Measurements from ENCODE around the gene STK32B.
"Not testable (repeated sequence)": the region's sequence is repeated elsewhere in the genome, so short reads cannot be mapped to it uniquely, and the experiment has no call there.

Gene STK32B

DNA sequence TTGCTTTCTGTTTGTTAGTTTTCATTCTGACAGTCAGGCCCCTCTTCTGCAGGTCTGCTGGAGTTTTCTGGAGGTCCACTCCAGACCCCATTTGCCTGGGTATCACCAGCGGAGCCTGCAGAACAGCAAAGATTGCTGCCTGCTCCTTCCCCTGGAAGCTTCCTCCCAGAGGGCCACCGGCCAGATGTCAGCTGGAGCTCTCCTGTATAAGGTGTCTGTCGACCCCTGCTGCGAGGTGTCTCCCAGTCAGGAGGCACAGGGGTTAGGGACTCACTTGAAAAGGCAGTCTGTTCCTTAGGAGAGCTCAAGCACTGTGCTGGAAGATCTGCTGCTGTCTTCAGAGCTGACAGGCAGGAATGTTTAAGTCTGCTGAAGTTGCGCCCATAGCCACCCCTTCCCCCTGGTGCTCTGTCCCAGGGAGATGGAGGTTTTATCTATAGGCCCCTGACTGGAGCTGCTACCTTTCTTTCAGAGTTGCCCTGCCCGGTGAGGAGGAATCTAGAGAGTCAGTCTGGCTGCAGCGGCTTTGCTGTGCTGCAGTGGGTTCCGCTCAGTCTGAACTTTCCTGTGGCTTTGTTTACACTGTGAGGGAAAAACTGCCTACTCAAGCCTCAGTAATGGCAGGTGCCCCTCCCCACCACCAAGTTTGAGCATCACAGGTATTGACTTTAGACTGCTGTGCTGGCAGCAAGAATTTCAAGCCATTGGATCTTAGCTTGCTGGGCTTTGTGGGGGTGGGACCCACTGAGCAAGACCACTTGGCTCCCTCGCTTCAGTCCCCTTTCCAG is 246.9 kb downstream of the STK32B start:
- H3K36me3 ChIP-seq (ENCODE audit: control insufficient read depth in 1 of 2, insufficient read depth in 2 of 2, low read length in 2 of 2); H3K27me3 ChIP-seq (ENCODE audit: control insufficient read depth in 1 of 2, insufficient read depth in 2 of 2, low read length in 2 of 2); H3K4me3 ChIP-seq (ENCODE audit: low read depth in 1 of 2, low read length in 2 of 2); H3K27ac ChIP-seq (ENCODE audit: low read depth, low read length); H3K9ac ChIP-seq (ENCODE audit: low read depth in 1 of 2, low read length in 2 of 2); H3K9me3 ChIP-seq (ENCODE audit: control insufficient read depth in 1 of 2, low read length in 2 of 2); H3K4me1 ChIP-seq (ENCODE audit: control insufficient read depth in 1 of 2, insufficient read depth in 2 of 2, low read length in 2 of 2): not testable (repeated sequence)

DNA sequence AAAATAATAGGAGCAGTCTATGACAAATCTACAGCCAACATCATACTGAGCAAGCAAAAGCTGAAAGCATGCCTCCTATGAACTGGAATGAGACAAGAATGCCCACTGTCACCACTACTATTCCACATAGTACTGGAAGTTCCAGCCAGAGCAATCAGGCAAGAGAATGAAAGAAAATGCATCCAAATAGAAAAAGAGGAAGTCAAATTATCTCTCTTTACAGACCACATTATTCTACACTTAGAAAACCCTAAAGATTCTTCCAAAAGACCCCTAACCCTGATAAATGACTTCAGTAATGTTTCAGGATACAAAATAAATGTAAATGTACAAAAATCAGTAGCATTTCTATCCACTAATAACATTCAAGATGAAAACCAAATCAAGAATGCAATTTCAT is 249.0 kb downstream of the STK32B start:
- no peak overlapping the region for H3K27ac ChIP-seq (ENCODE audit: low read depth, low read length)
- H3K4me1 ChIP-seq (ENCODE audit: control insufficient read depth in 1 of 2, insufficient read depth in 2 of 2, low read length in 2 of 2) = no peaks in the 10 kb centered on the region
- no peaks in the 10 kb centered on the region for H3K27me3 ChIP-seq (ENCODE audit: control insufficient read depth in 1 of 2, insufficient read depth in 2 of 2, low read length in 2 of 2)
- no peaks in the 10 kb centered on the region for H3K36me3 ChIP-seq (ENCODE audit: control insufficient read depth in 1 of 2, insufficient read depth in 2 of 2, low read length in 2 of 2)
- no peaks in the 10 kb centered on the region for H3K9me3 ChIP-seq (ENCODE audit: control insufficient read depth in 1 of 2, low read length in 2 of 2)
- no peak overlapping the region for H3K4me3 ChIP-seq (ENCODE audit: low read depth in 1 of 2, low read length in 2 of 2)
- H3K9ac ChIP-seq (ENCODE audit: low read depth in 1 of 2, low read length in 2 of 2) = no peak overlapping the region

DNA sequence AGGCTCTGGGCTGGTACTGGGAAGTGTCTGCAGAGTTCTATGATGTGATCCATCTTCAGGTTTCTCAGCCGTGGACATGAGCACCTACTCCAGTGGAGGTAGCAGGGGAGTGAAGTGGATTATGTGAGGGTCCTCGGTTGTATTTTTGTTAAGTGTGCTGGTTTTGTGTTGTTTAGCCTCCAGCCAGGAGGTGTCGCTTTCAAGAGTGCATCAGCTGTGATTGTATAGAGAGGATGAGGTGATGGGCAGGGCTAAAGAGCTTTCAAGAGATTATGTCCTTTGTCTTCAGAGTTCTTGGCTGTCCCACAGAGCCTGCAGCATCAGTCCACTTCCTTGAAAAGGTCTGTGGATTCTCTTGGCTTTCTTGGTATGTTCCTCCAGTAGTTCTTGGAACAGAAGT is 256.6 kb downstream of the STK32B start:
- Histone ChIP-seq H3K27me3 (ENCODE audit: control insufficient read depth in 1 of 2, insufficient read depth in 2 of 2, low read length in 2 of 2) (no peaks in the 10 kb centered on the region), H3K4me1 (ENCODE audit: control insufficient read depth in 1 of 2, insufficient read depth in 2 of 2, low read length in 2 of 2) (no peaks in the 10 kb centered on the region), H3K27ac (ENCODE audit: low read depth, low read length) (no peak overlapping the region)

DNA sequence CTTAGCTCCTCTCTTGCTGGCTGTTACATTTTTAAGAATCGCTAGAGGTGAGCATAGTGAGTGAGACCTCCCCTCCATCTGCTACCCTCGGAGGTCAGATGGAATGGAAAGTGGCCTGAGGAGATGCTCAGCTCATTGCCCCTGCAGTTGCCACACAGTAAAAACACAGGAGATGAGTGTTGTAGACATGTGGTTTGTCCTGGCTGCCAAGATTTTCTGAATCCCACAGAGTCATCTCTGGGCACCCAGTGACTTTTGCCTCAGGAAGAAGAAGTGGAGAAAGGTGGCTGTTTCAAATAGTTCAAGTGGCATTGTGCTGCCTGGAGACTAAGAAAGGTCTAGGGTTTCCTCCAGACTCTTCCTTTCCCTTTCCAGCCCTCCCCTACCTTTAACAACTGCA is 271.0 kb downstream of the STK32B start:
- H3K36me3 ChIP-seq (ENCODE audit: control insufficient read depth in 1 of 2, insufficient read depth in 2 of 2, low read length in 2 of 2) = no peaks in the 10 kb centered on the region
- H3K9me3 ChIP-seq (ENCODE audit: control insufficient read depth in 1 of 2, low read length in 2 of 2) = peaks cover 0 to 3% of the 10 kb centered on the region in 2 donors
- H3K4me1 ChIP-seq (ENCODE audit: control insufficient read depth in 1 of 2, insufficient read depth in 2 of 2, low read length in 2 of 2) = no peaks in the 10 kb centered on the region
- H3K27me3 ChIP-seq (ENCODE audit: control insufficient read depth in 1 of 2, insufficient read depth in 2 of 2, low read length in 2 of 2) = no peaks in the 10 kb centered on the region
- no peak overlapping the region for H3K9ac ChIP-seq (ENCODE audit: low read depth in 1 of 2, low read length in 2 of 2)
- no peak overlapping the region for H3K27ac ChIP-seq (ENCODE audit: low read depth, low read length)
- no peak overlapping the region for H3K4me3 ChIP-seq (ENCODE audit: low read depth in 1 of 2, low read length in 2 of 2)

More for the DNA sequence above, 256.6 kb downstream of the STK32B start:
- no peak overlapping the region for H3K9ac ChIP-seq (ENCODE audit: low read depth in 1 of 2, low read length in 2 of 2)
- H3K36me3 ChIP-seq (ENCODE audit: control insufficient read depth in 1 of 2, insufficient read depth in 2 of 2, low read length in 2 of 2) = no peaks in the 10 kb centered on the region
- H3K4me3 ChIP-seq (ENCODE audit: low read depth in 1 of 2, low read length in 2 of 2) = no peak overlapping the region
- no peaks in the 10 kb centered on the region for H3K9me3 ChIP-seq (ENCODE audit: control insufficient read depth in 1 of 2, low read length in 2 of 2)

DNA sequence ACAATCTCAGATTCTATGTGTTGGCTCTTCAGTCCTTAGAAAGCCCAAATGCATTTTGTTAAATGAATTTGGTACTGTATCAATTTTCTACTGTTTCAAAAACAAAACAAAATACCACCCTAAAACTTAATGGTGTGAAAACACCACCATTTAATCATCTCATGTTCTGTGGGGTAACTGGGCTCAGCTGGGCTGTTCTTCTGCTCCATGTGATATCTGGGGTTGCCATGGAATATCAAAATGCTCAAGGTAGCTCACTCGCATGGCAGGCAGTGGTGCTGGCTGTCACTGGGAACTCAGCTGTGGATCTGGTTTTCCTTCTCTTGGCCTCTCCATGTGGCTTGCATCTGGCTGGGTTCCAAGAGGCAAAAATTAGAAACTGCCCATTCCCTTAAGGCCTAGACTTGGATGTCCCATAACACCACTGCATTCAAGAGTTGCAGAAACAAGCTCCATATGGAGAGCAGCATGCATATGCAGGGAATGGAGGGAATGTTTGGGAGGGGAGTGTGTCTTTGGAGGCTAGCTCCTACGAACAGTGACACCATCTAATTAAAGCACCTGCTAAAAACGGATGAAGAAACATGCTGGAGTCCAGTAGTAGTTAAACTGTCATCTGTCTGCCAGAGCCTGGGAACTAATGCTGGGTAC is 279.2 kb downstream of the STK32B start:
- Histone ChIP-seq H3K9ac (ENCODE audit: low read depth in 1 of 2, low read length in 2 of 2) (no peak overlapping the region), H3K9me3 (ENCODE audit: control insufficient read depth in 1 of 2, low read length in 2 of 2) (peaks cover 5% of the 10 kb centered on the region in 2 donors), H3K27me3 (ENCODE audit: control insufficient read depth in 1 of 2, insufficient read depth in 2 of 2, low read length in 2 of 2) (no peaks in the 10 kb centered on the region), H3K27ac (ENCODE audit: low read depth, low read length) (no peak overlapping the region), H3K4me1 (ENCODE audit: control insufficient read depth in 1 of 2, insufficient read depth in 2 of 2, low read length in 2 of 2) (no peaks in the 10 kb centered on the region), H3K36me3 (ENCODE audit: control insufficient read depth in 1 of 2, insufficient read depth in 2 of 2, low read length in 2 of 2) (no peaks in the 10 kb centered on the region), H3K4me3 (ENCODE audit: low read depth in 1 of 2, low read length in 2 of 2) (no peak overlapping the region)

DNA sequence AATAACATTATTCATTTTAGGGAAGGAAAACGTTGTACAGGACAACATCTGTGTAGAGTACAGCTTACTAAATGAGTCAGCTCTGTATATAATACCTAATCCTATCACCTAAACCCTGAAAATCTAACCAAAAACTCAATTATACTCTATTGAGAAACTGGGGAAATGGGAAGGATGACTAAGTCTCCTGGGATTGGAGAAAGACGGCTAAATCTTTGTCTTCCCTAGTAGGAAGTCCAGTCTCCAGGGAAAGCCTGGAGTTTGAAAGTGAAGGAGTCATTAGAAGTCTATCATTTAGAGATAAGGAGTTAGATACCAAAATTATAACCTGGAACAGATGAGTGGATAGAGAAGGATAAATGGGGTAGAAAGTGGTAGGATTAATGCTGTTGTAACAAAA is 286.5 kb downstream of the STK32B start:
- Histone ChIP-seq H3K9me3 (ENCODE audit: control insufficient read depth in 1 of 2, low read length in 2 of 2) (no peaks in the 10 kb centered on the region), H3K27me3 (ENCODE audit: control insufficient read depth in 1 of 2, insufficient read depth in 2 of 2, low read length in 2 of 2) (no peaks in the 10 kb centered on the region), H3K9ac (ENCODE audit: low read depth in 1 of 2, low read length in 2 of 2) (no peak overlapping the region), H3K4me1 (ENCODE audit: control insufficient read depth in 1 of 2, insufficient read depth in 2 of 2, low read length in 2 of 2) (no peaks in the 10 kb centered on the region), H3K4me3 (ENCODE audit: low read depth in 1 of 2, low read length in 2 of 2) (no peak overlapping the region), H3K36me3 (ENCODE audit: control insufficient read depth in 1 of 2, insufficient read depth in 2 of 2, low read length in 2 of 2) (no peaks in the 10 kb centered on the region), H3K27ac (ENCODE audit: low read depth, low read length) (no peak overlapping the region)

DNA sequence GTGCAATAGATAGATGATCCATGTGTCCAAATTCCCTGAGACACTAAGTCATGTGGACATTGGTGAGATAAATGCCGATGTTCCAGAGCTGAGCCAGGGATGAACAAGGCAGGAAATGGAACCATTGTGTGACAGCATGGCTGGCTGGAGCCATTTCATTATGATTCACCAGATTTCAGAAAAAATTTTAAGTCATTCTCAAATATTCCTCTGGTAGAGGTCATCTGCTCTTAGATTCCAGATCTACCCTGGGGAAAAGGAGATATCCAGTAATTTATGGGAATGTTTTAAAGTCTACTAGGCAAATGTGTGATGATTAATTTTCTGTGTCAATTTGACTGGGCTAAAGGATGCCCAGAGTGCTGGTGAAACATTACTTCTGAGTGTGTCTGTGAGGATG is 287.3 kb downstream of the STK32B start:
- H3K4me1 ChIP-seq (ENCODE audit: control insufficient read depth in 1 of 2, insufficient read depth in 2 of 2, low read length in 2 of 2) = no peaks in the 10 kb centered on the region
- H3K36me3 ChIP-seq (ENCODE audit: control insufficient read depth in 1 of 2, insufficient read depth in 2 of 2, low read length in 2 of 2) = no peaks in the 10 kb centered on the region
- H3K27me3 ChIP-seq (ENCODE audit: control insufficient read depth in 1 of 2, insufficient read depth in 2 of 2, low read length in 2 of 2) = no peaks in the 10 kb centered on the region
- no peak overlapping the region for H3K4me3 ChIP-seq (ENCODE audit: low read depth in 1 of 2, low read length in 2 of 2)
- H3K9ac ChIP-seq (ENCODE audit: low read depth in 1 of 2, low read length in 2 of 2) = no peak overlapping the region
- H3K9me3 ChIP-seq (ENCODE audit: control insufficient read depth in 1 of 2, low read length in 2 of 2) = no peaks in the 10 kb centered on the region
- no peak overlapping the region for H3K27ac ChIP-seq (ENCODE audit: low read depth, low read length)

DNA sequence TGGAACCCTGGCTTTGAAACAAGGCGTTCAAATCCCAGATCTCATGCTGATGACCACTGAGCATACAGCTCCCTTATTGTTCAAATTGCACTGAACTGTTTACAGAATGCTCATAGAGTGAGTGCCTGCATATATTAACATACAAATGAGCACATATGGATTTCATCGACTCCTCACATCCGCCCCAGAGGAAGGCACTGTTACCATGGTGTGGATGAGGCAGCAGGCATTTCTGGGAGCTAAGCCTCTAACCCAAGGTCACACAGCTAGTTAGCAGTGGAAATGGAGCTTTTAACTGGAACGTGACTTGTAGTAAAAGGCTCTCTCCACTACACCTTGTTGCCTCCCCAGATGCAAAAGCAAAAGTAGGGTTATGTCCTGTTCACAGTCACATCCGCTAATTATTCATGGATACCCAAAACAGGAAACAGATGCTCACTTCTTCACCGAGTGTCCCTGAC is 289.7 kb downstream of the STK32B start:
- no peaks in the 10 kb centered on the region for H3K36me3 ChIP-seq (ENCODE audit: control insufficient read depth in 1 of 2, insufficient read depth in 2 of 2, low read length in 2 of 2)
- no peaks in the 10 kb centered on the region for H3K27me3 ChIP-seq (ENCODE audit: control insufficient read depth in 1 of 2, insufficient read depth in 2 of 2, low read length in 2 of 2)
- H3K4me3 ChIP-seq (ENCODE audit: low read depth in 1 of 2, low read length in 2 of 2) = no peak overlapping the region
- H3K9me3 ChIP-seq (ENCODE audit: control insufficient read depth in 1 of 2, low read length in 2 of 2) = no peaks in the 10 kb centered on the region
- H3K27ac ChIP-seq (ENCODE audit: low read depth, low read length) = no peak overlapping the region
- no peak overlapping the region for H3K9ac ChIP-seq (ENCODE audit: low read depth in 1 of 2, low read length in 2 of 2)
- no peaks in the 10 kb centered on the region for H3K4me1 ChIP-seq (ENCODE audit: control insufficient read depth in 1 of 2, insufficient read depth in 2 of 2, low read length in 2 of 2)

DNA sequence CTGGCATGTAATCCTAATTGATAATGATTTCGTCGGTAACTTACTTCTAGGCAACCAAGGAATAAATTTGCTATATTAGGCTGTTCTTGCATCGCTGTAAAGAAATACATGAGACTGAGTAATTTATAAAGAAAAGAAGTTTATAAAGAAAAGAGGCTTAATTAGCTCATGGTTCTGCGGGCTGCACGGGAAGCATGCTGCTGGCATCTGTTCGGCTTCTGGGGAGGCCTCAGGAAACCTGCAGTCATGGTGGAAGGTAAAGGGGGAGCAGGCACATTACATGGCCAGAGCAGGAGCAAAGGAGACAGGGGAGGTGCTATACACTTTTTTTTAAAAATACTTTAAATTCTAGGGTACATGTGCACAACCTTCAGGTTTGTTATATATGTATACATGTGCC is 290.2 kb downstream of the STK32B start:
- H3K27ac ChIP-seq (ENCODE audit: low read depth, low read length) = no peak overlapping the region
- no peak overlapping the region for H3K4me3 ChIP-seq (ENCODE audit: low read depth in 1 of 2, low read length in 2 of 2)
- H3K9ac ChIP-seq (ENCODE audit: low read depth in 1 of 2, low read length in 2 of 2) = no peak overlapping the region
- no peaks in the 10 kb centered on the region for H3K36me3 ChIP-seq (ENCODE audit: control insufficient read depth in 1 of 2, insufficient read depth in 2 of 2, low read length in 2 of 2)
- H3K27me3 ChIP-seq (ENCODE audit: control insufficient read depth in 1 of 2, insufficient read depth in 2 of 2, low read length in 2 of 2) = no peaks in the 10 kb centered on the region
- H3K4me1 ChIP-seq (ENCODE audit: control insufficient read depth in 1 of 2, insufficient read depth in 2 of 2, low read length in 2 of 2) = no peaks in the 10 kb centered on the region
- H3K9me3 ChIP-seq (ENCODE audit: control insufficient read depth in 1 of 2, low read length in 2 of 2) = no peaks in the 10 kb centered on the region

DNA sequence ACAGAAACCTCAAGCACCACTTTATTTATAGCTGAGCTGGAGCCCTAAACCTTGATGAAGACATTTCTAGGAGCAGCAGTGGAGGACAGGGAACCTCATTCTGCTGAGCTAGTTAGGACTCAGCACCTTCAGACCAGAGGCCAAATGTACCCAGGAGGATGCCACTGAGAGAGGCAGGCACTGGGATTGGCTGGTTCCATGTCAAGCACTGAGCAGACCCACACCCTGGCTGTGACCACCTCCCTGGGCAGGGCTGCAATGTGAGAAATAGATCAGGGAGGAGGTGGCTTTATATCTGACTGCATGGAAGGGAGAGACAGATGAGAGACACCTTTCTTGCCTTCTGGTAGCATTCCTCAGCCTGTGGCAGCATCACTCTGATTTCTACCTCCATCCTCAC is 304.6 kb downstream of the STK32B start:
- H3K27ac ChIP-seq (ENCODE audit: low read depth, low read length) = no peak overlapping the region
- no peak overlapping the region for H3K9ac ChIP-seq (ENCODE audit: low read depth in 1 of 2, low read length in 2 of 2)
- no peaks in the 10 kb centered on the region for H3K9me3 ChIP-seq (ENCODE audit: control insufficient read depth in 1 of 2, low read length in 2 of 2)
- H3K36me3 ChIP-seq (ENCODE audit: control insufficient read depth in 1 of 2, insufficient read depth in 2 of 2, low read length in 2 of 2) = no peaks in the 10 kb centered on the region
- H3K27me3 ChIP-seq (ENCODE audit: control insufficient read depth in 1 of 2, insufficient read depth in 2 of 2, low read length in 2 of 2) = peaks cover 0 to 3% of the 10 kb centered on the region in 2 donors
- H3K4me1 ChIP-seq (ENCODE audit: control insufficient read depth in 1 of 2, insufficient read depth in 2 of 2, low read length in 2 of 2) = no peaks in the 10 kb centered on the region
- no peak overlapping the region for H3K4me3 ChIP-seq (ENCODE audit: low read depth in 1 of 2, low read length in 2 of 2)

Data from duodenal mucosa (tissue), 2 donors.